Ishikawa (cell line): ENCODE data around the gene LEFTY2.

Source experiments
- CEBPB ChIP-seq: IDR thresholded peaks from 2 replicates; pipeline ENCODE4 v1.6.1; 2012
- CREB1 ChIP-seq: IDR thresholded peaks from 2 replicates; pipeline ENCODE4 v1.6.1; 2012; ENCODE audit warnings: low read depth
- EGR1 ChIP-seq: IDR thresholded peaks from 2 replicates; pipeline ENCODE4 v1.6.1; 2012
- EP300 ChIP-seq: IDR thresholded peaks from 2 replicates; pipeline ENCODE4 v1.6.1; 2012; ENCODE audit warnings: borderline replicate concordance
- FOXM1 ChIP-seq: IDR thresholded peaks from 2 replicates; pipeline ENCODE4 v1.6.1; 2012; ENCODE audit warnings: low read depth, borderline replicate concordance
- MAX ChIP-seq: IDR thresholded peaks from 2 replicates; pipeline ENCODE4 v1.6.1; 2012
- NFIC ChIP-seq: IDR thresholded peaks from 2 replicates; pipeline ENCODE4 v1.6.1; 2012
- RAD21 ChIP-seq: IDR thresholded peaks from 2 replicates; pipeline ENCODE4 v1.6.1; 2012; ENCODE audit warnings: low read depth
- REST ChIP-seq: IDR thresholded peaks from 2 replicates; pipeline ENCODE4 v1.6.1; 2012; ENCODE audit warnings: low read depth, mild to moderate bottlenecking
- TAF1 ChIP-seq: IDR thresholded peaks from 2 replicates; pipeline ENCODE4 v1.6.1; 2012; ENCODE audit warnings: low read depth, mild to moderate bottlenecking
- TCF12 ChIP-seq: IDR thresholded peaks from 2 replicates; pipeline ENCODE4 v1.6.1; 2012; ENCODE audit warnings: low read depth
- TEAD4 ChIP-seq: IDR thresholded peaks from 2 replicates; pipeline ENCODE4 v1.6.1; 2012
- USF1 ChIP-seq: IDR thresholded peaks from 2 replicates; pipeline ENCODE4 v1.6.1; 2012
- YY1 ChIP-seq: IDR thresholded peaks from 2 replicates; pipeline ENCODE4 v1.6.1; 2012; ENCODE audit warnings: low read depth
- ZBTB7A ChIP-seq: IDR thresholded peaks from 2 replicates; pipeline ENCODE4 v1.6.1; 2012; ENCODE audit warnings: low read depth

The LEFTY2 gene

GRCh38 chr1:225977937-225978748, 37.1 kb upstream of the LEFTY2 start:
- no peak for TF ChIP-seq FOXM1
- no peak for TF ChIP-seq TEAD4
- TF ChIP-seq RAD21, result no peak
- TF ChIP-seq EGR1, result no peak

GRCh38 chr1:225974454-225974853, 33.4 kb upstream of the LEFTY2 start:
- TF ChIP-seq RAD21, result no peak
- TF ChIP-seq TCF12, result no peak
- no peak for TF ChIP-seq REST
- TF ChIP-seq TAF1, result no peak
- TF ChIP-seq EP300, result no peak
- no peak for TF ChIP-seq USF1

- TF ChIP-seq YY1 (no peak), TEAD4 (peak; percentile 49), MAX (peak; percentile 47; the same call in 1 of the 2 replicates)
Observed at GRCh38 chr1:225973158-225973557, 32.1 kb upstream of the LEFTY2 start.

- TF ChIP-seq CEBPB (no peak), TAF1 (no peak), NFIC (no peak), CREB1 (no peak), TEAD4 (no peak), EP300 (no peak), RAD21 (no peak), REST (no peak), USF1 (no peak), ZBTB7A (no peak), YY1 (no peak), EGR1 (no peak), MAX (no peak), TCF12 (no peak)
Observed at GRCh38 chr1:225972344-225973152, 31.5 kb upstream of the LEFTY2 start.

- TF ChIP-seq REST (no peak), TAF1 (no peak), TEAD4 (no peak), ZBTB7A (no peak), FOXM1 (no peak), EGR1 (no peak), USF1 (no peak), CREB1 (no peak), TCF12 (no peak), RAD21 (no peak)
Observed at GRCh38 chr1:225965231-225965630, 24.2 kb upstream of the LEFTY2 start.
